Astrocyte (in vitro differentiated cells and primary cell): ENCODE measurements around the gene RNF167. TPM values are rescaled to one million over a fixed set of nuclear protein-coding genes. Genes with fewer than 3 reads are reported as not detected.

ENCODE experiments used
- DNase-seq: peaks from one replicate; pipeline ENCODE4 v3.0.0-alpha.2; 2010; ENCODE audit warnings: low read depth
- FAIRE-seq: peaks from 2 replicates; lab custom pipeline; 2011; peaks lifted over from hg19 to GRCh38; lab: Jason Lieb, UNC
- H2AFZ ChIP-seq: 2 replicates; pipeline ENCODE4 v1.6.0; 2012; ENCODE audit warnings: low read depth, low read length, inconsistent platforms
- H3K27ac ChIP-seq: 2 replicates; pipeline ENCODE4 v1.5.1; 2011; ENCODE audit warnings: low read depth, low read length, inconsistent platforms
- H3K27me3 ChIP-seq: 2 replicates; pipeline ENCODE4 v1.6.0; 2011; ENCODE audit warnings: low read length, inconsistent platforms; ENCODE audit not compliant: insufficient read depth
- H3K36me3 ChIP-seq: 2 replicates; pipeline ENCODE4 v1.5.1; 2011; ENCODE audit warnings: low read length, inconsistent platforms; ENCODE audit not compliant: insufficient read depth
- H3K4me1 ChIP-seq: 2 replicates; pipeline ENCODE4 v1.5.1; 2011; ENCODE audit warnings: low read length, inconsistent platforms; ENCODE audit not compliant: insufficient read depth
- H3K4me2 ChIP-seq: 2 replicates; pipeline ENCODE4 v1.6.0; 2012; ENCODE audit warnings: low read length, inconsistent platforms
- H3K4me3 ChIP-seq: 2 replicates; pipeline ENCODE4 v1.5.1; 2011; ENCODE audit warnings: low read depth, mild to moderate bottlenecking, low read length, inconsistent platforms; ENCODE audit not compliant: insufficient read depth
- H3K79me2 ChIP-seq: 2 replicates; pipeline ENCODE4 v1.6.0; 2012; ENCODE audit warnings: mild to moderate bottlenecking, low read length, inconsistent platforms; ENCODE audit not compliant: insufficient read depth
- H3K9ac ChIP-seq: 2 replicates; pipeline ENCODE4 v1.6.0; 2012; ENCODE audit warnings: mild to moderate bottlenecking, low read length, inconsistent platforms
- H3K9me3 ChIP-seq: 2 replicates; pipeline ENCODE4 v1.5.1; 2012; ENCODE audit warnings: low read depth, mild to moderate bottlenecking, low read length, inconsistent platforms; ENCODE audit not compliant: insufficient read depth
- H4K20me1 ChIP-seq: 2 replicates; pipeline ENCODE4 v1.6.0; 2012; ENCODE audit warnings: low read length, inconsistent platforms; ENCODE audit not compliant: insufficient read depth
- H3K27ac Mint-ChIP-seq: one replicate; pipeline ENCODE4 v1.8.0; 2021; ENCODE audit warnings: mild to moderate bottlenecking, mixed read lengths; ENCODE audit not compliant: unreplicated experiment
- H3K27me3 Mint-ChIP-seq: one replicate; pipeline ENCODE4 v1.8.0; 2021; ENCODE audit warnings: low read depth, mixed read lengths; ENCODE audit not compliant: unreplicated experiment
- H3K36me3 Mint-ChIP-seq: one replicate; pipeline ENCODE4 v1.8.0; 2021; ENCODE audit warnings: low read depth, mixed read lengths; ENCODE audit not compliant: unreplicated experiment
- H3K4me1 Mint-ChIP-seq: one replicate; pipeline ENCODE4 v1.8.0; 2021; ENCODE audit warnings: low read depth, mixed read lengths; ENCODE audit not compliant: unreplicated experiment
- H3K4me3 Mint-ChIP-seq: one replicate; pipeline ENCODE4 v1.8.0; 2021; ENCODE audit warnings: mild to moderate bottlenecking, moderate library complexity, mixed read lengths; ENCODE audit not compliant: unreplicated experiment
- H3K9me3 Mint-ChIP-seq: one replicate; pipeline ENCODE4 v1.8.0; 2021; ENCODE audit warnings: mild to moderate bottlenecking, mixed read lengths; ENCODE audit not compliant: unreplicated experiment
- CTCF ChIP-seq: IDR thresholded peaks from 2 replicates; pipeline ENCODE4 v1.5.1; 2011; ENCODE audit warnings: low read depth, mild to moderate bottlenecking, inconsistent platforms, low read length, moderate library complexity; ENCODE audit not compliant: insufficient read depth
- EZH2 ChIP-seq: IDR thresholded peaks from 2 replicates; pipeline ENCODE4 v1.6.1; 2012; ENCODE audit warnings: mild to moderate bottlenecking, low read length, inconsistent platforms; ENCODE audit not compliant: insufficient read depth
- total RNA-seq: library from RNA; stranded (reverse); gene quantifications from 2 replicates; pipeline ENCODE4 v1.2.1, GENCODE V29; 2021

RNF167 gene
- total RNA-seq, 1 donor from 2014 or later, result 89.7 TPM

DNA sequence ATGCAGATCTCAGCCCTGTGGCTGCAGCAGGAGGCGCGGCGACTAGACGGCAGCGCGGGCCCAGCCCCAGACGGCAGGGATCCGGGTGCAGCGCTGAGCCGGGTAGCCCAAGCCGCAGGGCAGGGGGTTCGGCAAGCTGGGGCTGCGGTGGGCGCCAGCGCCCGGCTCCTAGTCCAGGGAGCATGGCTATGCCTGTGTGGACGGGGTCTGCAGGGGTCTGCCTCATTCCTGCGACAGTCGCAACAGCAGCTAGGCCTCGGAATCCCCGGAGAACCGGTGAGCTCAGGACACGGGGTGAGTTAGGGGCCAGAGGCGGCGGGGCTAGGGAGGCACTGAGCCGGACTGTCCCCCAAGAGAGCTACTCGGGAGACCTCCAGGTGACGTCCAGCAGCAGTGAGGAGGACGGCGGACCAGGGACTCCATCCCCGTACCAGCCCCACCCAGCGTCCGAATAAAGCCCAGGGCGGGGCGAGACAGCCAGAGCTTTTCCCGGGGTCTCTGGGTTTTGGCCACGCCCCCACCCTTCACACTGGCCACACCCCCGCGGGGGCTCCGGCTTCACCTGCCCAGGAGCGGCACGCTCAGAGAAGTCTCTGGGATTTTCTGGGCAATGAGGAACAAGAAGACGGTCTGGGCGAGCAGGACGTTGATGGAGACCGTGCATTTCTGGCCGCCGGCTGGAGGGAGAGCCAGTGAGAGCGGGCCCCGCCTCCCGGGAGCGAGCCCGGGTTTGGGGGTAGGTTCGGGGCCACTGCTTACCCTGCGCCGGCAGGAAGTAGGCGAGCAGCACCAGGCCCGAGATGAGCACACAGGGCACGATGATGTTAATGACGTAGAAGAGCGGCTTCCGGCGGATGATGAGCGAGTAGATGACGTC is 39.6 kb upstream of the RNF167 start:
- H3K36me3 ChIP-seq, result peaks cover 2% of the 10 kb centered on the region
- H2AFZ ChIP-seq, result peak overlapping the region; percentile 35
- H3K4me3 Mint-ChIP-seq, result no peak overlapping the region
- peaks cover 2% of the 10 kb centered on the region for H3K27me3 ChIP-seq
- no peak for DNase-seq
- no peaks in the 10 kb centered on the region for H3K79me2 ChIP-seq
- no peaks in the 10 kb centered on the region for H3K27me3 Mint-ChIP-seq
- peaks cover 7% of the 10 kb centered on the region for H4K20me1 ChIP-seq
- no peak overlapping the region for H3K27ac ChIP-seq
- H3K9me3 ChIP-seq, result no peaks in the 10 kb centered on the region
- peak overlapping the region; percentile 23 for H3K9ac ChIP-seq
- H3K4me1 ChIP-seq, result peaks cover 6% of the 10 kb centered on the region
- FAIRE-seq, result no peak
- H3K4me3 ChIP-seq, result peak overlapping the region; percentile 53
- no peaks in the 10 kb centered on the region for H3K9me3 Mint-ChIP-seq
- H3K36me3 Mint-ChIP-seq, result peaks cover 22% of the 10 kb centered on the region
- TF ChIP-seq EZH2 (peak; percentile 73), CTCF (no peak)
- no peak overlapping the region for H3K27ac Mint-ChIP-seq
- peak overlapping the region; percentile 78 for H3K4me2 ChIP-seq
- H3K4me1 Mint-ChIP-seq, result no peaks in the 10 kb centered on the region

- Histone ChIP-seq H3K4me1 (peaks cover 6% of the 10 kb centered on the region), H2AFZ (peak overlapping the region; percentile 35)
- no peaks in the 10 kb centered on the region for H3K9me3 Mint-ChIP-seq
Observed at GRCh38 chr17:4901108-4901647, 38.9 kb upstream of the RNF167 start.

More at GRCh38 chr17:4901108-4901647, 38.9 kb upstream of the RNF167 start:
- H3K36me3 Mint-ChIP-seq, result peaks cover 17% of the 10 kb centered on the region
- no peak overlapping the region for H3K27ac Mint-ChIP-seq
- Histone ChIP-seq H3K9ac (no peak overlapping the region), H3K4me3 (no peak overlapping the region), H4K20me1 (peaks cover 7% of the 10 kb centered on the region), H3K4me2 (peak overlapping the region; percentile 78), H3K9me3 (no peaks in the 10 kb centered on the region), H3K27me3 (peaks cover 2% of the 10 kb centered on the region), H3K27ac (no peak overlapping the region), H3K79me2 (no peaks in the 10 kb centered on the region), H3K36me3 (peaks cover under 1% of the 10 kb centered on the region)
- no peaks in the 10 kb centered on the region for H3K27me3 Mint-ChIP-seq
- no peaks in the 10 kb centered on the region for H3K4me1 Mint-ChIP-seq
- H3K4me3 Mint-ChIP-seq, result no peak overlapping the region
- TF ChIP-seq CTCF, result no peak
- FAIRE-seq (no peak), DNase-seq (no peak)
